Gastrocnemius medialis (tissue), 4 donors: ENCODE data around the gene SCAANT1.

Experiments used
- CTCF ChIP-seq, 5 experiments: fragments of 450-650 bp in 3 of 5; fragments of 200-600 bp in 2 of 5; sonication (generic) in 2 of 5; IDR thresholded peaks in 4 of 5; conservative IDR thresholded peaks in 1 of 5; 1 replicate in 4 of 5; 2 replicates in 1 of 5; pipeline ENCODE4 v1.5.1; 2016 to 2019; ENCODE audit warnings: antibody characterized with exemption in 5 of 5, mild to moderate bottlenecking in 3 of 5, moderate library complexity in 3 of 5
- POLR2A ChIP-seq, 2 donors: fragments of 450-650 bp; IDR thresholded peaks; one replicate each; pipeline ENCODE4 v1.6.1; 2017; ENCODE audit warnings: antibody characterized with exemption in 2 of 2, mild to moderate bottlenecking in 2 of 2, moderate library complexity in 2 of 2

GRCh38 chr3:63876260-63876659, 35.9 kb downstream of the SCAANT1 start:
- TF ChIP-seq POLR2A (IDR thresholded peaks at IDR 0.05) (no peak), CTCF (IDR thresholded peaks at IDR 0.05 in 4 of 5, conservative IDR thresholded peaks at IDR 0.05 in 1 of 5) (no peak)
